IPS-20b (cell line): ENCODE data around the gene DPYD.

Experiments used
- H3K27ac ChIP-seq: one replicate; pipeline ENCODE4 v1.5.1; 2013; ENCODE audit warnings: low read length
- H3K27me3 ChIP-seq: 2 replicates; pipeline ENCODE4 v1.6.1; 2013; ENCODE audit warnings: mild to moderate bottlenecking, low read length, inconsistent platforms; ENCODE audit not compliant: insufficient read depth
- H3K36me3 ChIP-seq: 2 replicates; pipeline ENCODE4 v1.6.1; 2013; ENCODE audit warnings: low read depth, mild to moderate bottlenecking, inconsistent platforms, low read length, moderate library complexity; ENCODE audit not compliant: insufficient read depth
- H3K4me1 ChIP-seq: 2 replicates; pipeline ENCODE4 v1.6.1; 2013; ENCODE audit warnings: mild to moderate bottlenecking, control low read depth, inconsistent platforms, low read length, moderate library complexity; ENCODE audit not compliant: insufficient read depth
- H3K4me3 ChIP-seq: 2 replicates; pipeline ENCODE4 v1.5.1; 2013; ENCODE audit warnings: mild to moderate bottlenecking, low read length, inconsistent platforms
- H3K9ac ChIP-seq: 2 replicates; pipeline ENCODE4 v1.6.1; 2013; ENCODE audit warnings: low read depth, mild to moderate bottlenecking, inconsistent platforms, low read length, moderate library complexity
- H3K9me3 ChIP-seq: 2 replicates; pipeline ENCODE4 v1.6.1; 2013; ENCODE audit warnings: mild to moderate bottlenecking, low read depth, low read length, inconsistent platforms; ENCODE audit not compliant: insufficient read depth

Gene DPYD

DNA sequence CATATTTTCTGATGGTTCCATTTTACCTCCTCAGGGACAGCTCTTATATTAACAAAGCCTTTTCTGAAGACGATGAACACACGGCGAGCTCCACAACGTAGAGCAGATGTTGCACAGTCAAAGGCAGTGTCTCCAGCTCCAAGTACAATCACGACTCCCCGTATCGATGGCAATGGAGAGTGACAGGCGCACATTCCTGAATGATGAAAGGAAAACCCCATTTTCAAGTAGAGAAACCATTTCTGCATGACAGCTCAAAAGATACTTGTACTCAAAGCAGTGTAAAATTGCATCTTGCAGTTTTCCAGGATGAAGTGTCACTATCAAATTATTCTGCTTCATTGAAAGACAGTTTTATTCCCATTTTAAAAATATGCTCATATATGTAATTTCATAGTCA is 327.6 kb downstream of the DPYD start:
- no peak overlapping the region for H3K9ac ChIP-seq
- H3K4me1 ChIP-seq = no peaks in the 10 kb centered on the region
- H3K9me3 ChIP-seq = no peaks in the 10 kb centered on the region
- no peaks in the 10 kb centered on the region for H3K36me3 ChIP-seq
- no peak overlapping the region for H3K4me3 ChIP-seq
- H3K27me3 ChIP-seq = no peaks in the 10 kb centered on the region
- no peak overlapping the region for H3K27ac ChIP-seq

DNA sequence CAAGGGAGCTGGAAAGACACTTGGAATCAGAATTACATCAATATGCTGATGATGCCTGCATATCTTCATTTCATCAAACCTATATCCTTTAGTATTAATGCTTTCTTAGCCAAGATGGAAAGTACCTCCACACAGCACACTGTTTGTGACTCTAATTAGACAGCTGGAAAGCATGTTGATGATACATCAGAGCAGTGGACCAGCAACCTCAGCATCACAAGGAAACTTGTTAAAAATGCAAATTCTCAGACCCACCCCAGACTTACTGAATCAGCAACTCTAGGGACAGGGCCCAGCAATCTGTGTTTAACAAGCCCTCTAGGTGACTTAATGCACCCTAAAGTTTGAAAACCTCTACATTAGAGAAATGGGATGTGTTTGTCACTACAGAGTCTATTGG is 332.1 kb downstream of the DPYD start:
- H3K36me3 ChIP-seq = no peaks in the 10 kb centered on the region
- no peaks in the 10 kb centered on the region for H3K9me3 ChIP-seq
- no peaks in the 10 kb centered on the region for H3K4me1 ChIP-seq
- H3K27ac ChIP-seq = no peak overlapping the region
- H3K4me3 ChIP-seq = no peak overlapping the region
- no peaks in the 10 kb centered on the region for H3K27me3 ChIP-seq
- no peak overlapping the region for H3K9ac ChIP-seq

- Histone ChIP-seq H3K4me3 (no peak overlapping the region), H3K4me1 (peaks cover 9% of the 10 kb centered on the region), H3K9ac (no peak overlapping the region), H3K27me3 (no peaks in the 10 kb centered on the region), H3K9me3 (no peaks in the 10 kb centered on the region), H3K36me3 (no peaks in the 10 kb centered on the region), H3K27ac (no peak overlapping the region)
Observed at GRCh38 chr1:97581614-97582051, 339.2 kb downstream of the DPYD start.

- no peaks in the 10 kb centered on the region for H3K27me3 ChIP-seq
- no peak overlapping the region for H3K9ac ChIP-seq
- no peaks in the 10 kb centered on the region for H3K36me3 ChIP-seq
- no peak overlapping the region for H3K4me3 ChIP-seq
- H3K4me1 ChIP-seq = peaks cover 9% of the 10 kb centered on the region
- no peak overlapping the region for H3K27ac ChIP-seq
- H3K9me3 ChIP-seq = no peaks in the 10 kb centered on the region
Observed at GRCh38 chr1:97577613-97578012, 343.2 kb downstream of the DPYD start.

GRCh38 chr1:97573553-97573952 is 347.3 kb downstream of the DPYD start:
- no peaks in the 10 kb centered on the region; the same call in 1 of the 2 replicates for H3K4me1 ChIP-seq
- H3K9me3 ChIP-seq = no peaks in the 10 kb centered on the region
- no peak overlapping the region for H3K27ac ChIP-seq
- no peaks in the 10 kb centered on the region for H3K27me3 ChIP-seq
- no peak overlapping the region for H3K4me3 ChIP-seq
- H3K9ac ChIP-seq = no peak overlapping the region
- H3K36me3 ChIP-seq = no peaks in the 10 kb centered on the region

DNA sequence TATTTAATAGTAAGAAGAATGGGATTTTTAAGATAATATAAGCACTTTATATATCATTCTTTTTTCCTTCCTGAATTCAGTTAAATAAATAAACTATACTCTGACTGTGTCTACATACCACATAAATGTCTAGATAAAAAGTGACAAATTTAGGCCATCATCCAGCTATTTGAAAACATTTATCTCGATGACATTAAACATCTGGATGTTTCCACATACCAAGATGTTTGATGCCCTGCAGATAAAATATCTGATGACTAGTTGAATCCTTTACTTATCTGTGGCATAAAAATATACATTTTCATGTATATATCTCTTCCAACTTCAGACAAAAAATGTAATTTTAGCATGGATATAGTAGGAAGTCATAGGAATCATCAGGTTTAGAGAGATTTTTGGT is 348.3 kb downstream of the DPYD start:
- Histone ChIP-seq H3K9me3 (no peaks in the 10 kb centered on the region), H3K36me3 (no peaks in the 10 kb centered on the region), H3K27me3 (no peaks in the 10 kb centered on the region), H3K4me3 (no peak overlapping the region), H3K4me1 (no peaks in the 10 kb centered on the region; the same call in none of the 2 replicates), H3K27ac (no peak overlapping the region), H3K9ac (no peak overlapping the region)

DNA sequence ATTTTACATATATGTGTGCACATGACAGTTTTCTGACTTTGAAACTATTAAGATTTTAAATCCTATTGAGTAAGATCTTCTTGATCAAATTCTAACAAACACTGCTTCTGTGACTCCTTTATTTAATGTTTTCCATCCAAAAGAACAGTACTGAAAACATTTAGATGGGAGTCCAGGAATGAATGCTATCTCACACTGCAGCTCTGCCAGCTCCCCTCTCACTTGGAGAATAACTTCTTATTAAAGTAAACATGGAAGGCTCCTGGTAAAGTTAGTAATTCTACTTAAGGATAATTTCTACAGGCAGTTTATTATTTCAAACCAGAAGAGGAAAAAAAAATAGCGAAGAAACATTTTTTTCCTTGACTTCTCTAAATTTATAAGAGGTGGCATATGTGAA is 349.1 kb downstream of the DPYD start:
- Histone ChIP-seq H3K27ac (no peak overlapping the region), H3K4me1 (peaks cover 4% of the 10 kb centered on the region; the same call in 1 of the 2 replicates)

GRCh38 chr1:97570691-97571090 is 350.1 kb downstream of the DPYD start:
- Histone ChIP-seq H3K9ac (no peak overlapping the region), H3K4me1 (peaks cover 8% of the 10 kb centered on the region; the same call in 1 of the 2 replicates), H3K27ac (no peak overlapping the region), H3K27me3 (no peaks in the 10 kb centered on the region), H3K9me3 (no peaks in the 10 kb centered on the region), H3K4me3 (no peak overlapping the region), H3K36me3 (no peaks in the 10 kb centered on the region)

More for the DNA sequence above, 349.1 kb downstream of the DPYD start:
- Histone ChIP-seq H3K36me3 (no peaks in the 10 kb centered on the region), H3K9ac (no peak overlapping the region), H3K4me3 (no peak overlapping the region), H3K27me3 (no peaks in the 10 kb centered on the region), H3K9me3 (no peaks in the 10 kb centered on the region)

GRCh38 chr1:97567000-97567749 is 353.7 kb downstream of the DPYD start:
- Histone ChIP-seq H3K4me3 (no peak overlapping the region), H3K4me1 (peaks cover 8% of the 10 kb centered on the region; the same call in 1 of the 2 replicates), H3K27ac (no peak overlapping the region), H3K9me3 (no peaks in the 10 kb centered on the region), H3K9ac (no peak overlapping the region), H3K36me3 (no peaks in the 10 kb centered on the region), H3K27me3 (no peaks in the 10 kb centered on the region)

GRCh38 chr1:97565886-97566285 is 354.9 kb downstream of the DPYD start:
- Histone ChIP-seq H3K9ac (no peak overlapping the region), H3K27ac (no peak overlapping the region), H3K36me3 (no peaks in the 10 kb centered on the region), H3K4me3 (no peak overlapping the region), H3K27me3 (no peaks in the 10 kb centered on the region), H3K9me3 (no peaks in the 10 kb centered on the region), H3K4me1 (peaks cover 8% of the 10 kb centered on the region; the same call in 1 of the 2 replicates)

DNA sequence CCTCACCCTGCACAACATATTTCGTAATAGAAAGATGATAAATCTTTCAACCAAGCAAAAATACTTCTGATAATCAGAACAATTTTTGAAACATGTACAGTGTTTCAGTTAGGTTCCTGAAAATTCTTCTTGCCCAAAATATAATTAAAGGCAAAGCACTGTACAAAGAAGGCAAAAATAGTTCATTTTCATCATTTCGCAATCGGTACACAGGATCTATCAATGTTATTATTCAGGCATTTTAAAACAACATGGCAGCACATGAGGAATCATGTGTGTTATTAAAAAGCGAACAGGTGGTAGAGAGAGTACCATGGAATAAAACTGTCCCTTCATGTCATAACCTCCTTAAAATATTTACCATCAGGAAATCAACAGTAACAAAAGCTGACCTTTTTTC is 356.9 kb downstream of the DPYD start:
- no peaks in the 10 kb centered on the region for H3K9me3 ChIP-seq
- no peak overlapping the region for H3K9ac ChIP-seq
- H3K27ac ChIP-seq = no peak overlapping the region
- no peak overlapping the region for H3K4me3 ChIP-seq
- H3K36me3 ChIP-seq = no peaks in the 10 kb centered on the region
- H3K27me3 ChIP-seq = no peaks in the 10 kb centered on the region
- peaks cover 8% of the 10 kb centered on the region; the same call in 1 of the 2 replicates for H3K4me1 ChIP-seq

DNA sequence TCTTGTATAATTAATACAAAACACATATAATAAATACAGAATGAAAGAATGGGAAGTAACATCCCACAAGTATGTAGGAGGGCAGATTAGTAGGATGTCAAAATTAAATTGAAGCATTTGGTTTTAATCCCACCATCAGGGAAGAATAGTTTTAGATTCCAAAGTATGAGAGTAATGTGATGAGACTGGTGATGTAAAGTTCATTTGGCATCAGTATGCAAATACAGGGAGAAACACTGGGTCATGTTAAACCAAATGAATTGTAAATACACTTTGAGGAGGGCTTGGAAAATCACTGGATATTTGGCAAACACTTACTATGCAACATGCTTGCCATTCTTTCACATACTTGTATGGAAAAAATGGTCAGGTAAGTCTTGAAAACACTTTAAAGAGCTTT is 358.8 kb downstream of the DPYD start:
- Histone ChIP-seq H3K4me1 (peaks cover 6% of the 10 kb centered on the region; the same call in 1 of the 2 replicates), H3K27me3 (no peaks in the 10 kb centered on the region), H3K9me3 (no peaks in the 10 kb centered on the region), H3K9ac (no peak overlapping the region), H3K36me3 (no peaks in the 10 kb centered on the region), H3K4me3 (no peak overlapping the region), H3K27ac (no peak overlapping the region)
